ENCODE results near the gene GAGE12C. TPM values are rescaled to one million over a fixed set of nuclear protein-coding genes. Genes with fewer than 3 reads are reported as not detected.
"Not testable (repeated sequence)": the region's sequence is repeated elsewhere in the genome, so short reads cannot be mapped to it uniquely, and the experiment has no call there.

The GAGE12C gene, protein sequence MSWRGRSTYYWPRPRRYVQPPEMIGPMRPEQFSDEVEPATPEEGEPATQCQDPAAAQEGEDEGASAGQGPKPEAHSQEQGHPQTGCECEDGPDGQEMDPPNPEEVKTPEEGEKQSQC
- not detected for polyA plus RNA-seq (ENCODE audit: insufficient read length)

DNA sequence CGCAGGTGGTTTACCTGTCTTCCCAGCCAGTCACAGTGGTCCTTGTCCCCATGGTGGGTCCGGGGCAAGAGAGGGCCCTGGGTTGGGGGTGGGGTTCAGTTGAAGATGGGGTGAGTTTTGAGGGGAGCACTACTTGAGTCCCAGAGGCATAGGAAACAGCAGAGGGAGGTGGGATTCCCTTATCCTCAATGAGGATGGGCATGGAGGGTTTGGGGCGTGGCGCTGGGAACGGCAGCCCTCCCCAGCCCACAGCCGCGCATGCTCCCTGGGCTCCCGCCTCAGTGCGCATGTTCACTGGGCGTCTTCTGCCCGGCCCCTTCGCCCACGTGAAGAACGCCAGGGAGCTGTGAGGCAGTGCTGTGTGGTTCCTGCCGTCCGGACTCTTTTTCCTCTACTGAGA is at the start of gene GAGE12C:
Gene GAGE12C (plus strand): TSS at position 301 of the 400 bp plus-strand sequence. CDS start 1,155 bp downstream, outside the sequence.
- not testable (repeated sequence) for DNase-seq

DNA sequence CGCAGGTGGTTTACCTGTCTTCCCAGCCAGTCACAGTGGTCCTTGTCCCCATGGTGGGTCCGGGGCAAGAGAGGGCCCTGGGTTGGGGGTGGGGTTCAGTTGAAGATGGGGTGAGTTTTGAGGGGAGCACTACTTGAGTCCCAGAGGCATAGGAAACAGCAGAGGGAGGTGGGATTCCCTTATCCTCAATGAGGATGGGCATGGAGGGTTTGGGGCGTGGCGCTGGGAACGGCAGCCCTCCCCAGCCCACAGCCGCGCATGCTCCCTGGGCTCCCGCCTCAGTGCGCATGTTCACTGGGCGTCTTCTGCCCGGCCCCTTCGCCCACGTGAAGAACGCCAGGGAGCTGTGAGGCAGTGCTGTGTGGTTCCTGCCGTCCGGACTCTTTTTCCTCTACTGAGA is 9.5 kb downstream of the GAGE12C start, which contains the start of gene GAGE12D:
Gene GAGE12D (plus strand): TSS at position 301 of the 400 bp plus-strand sequence. CDS start 1,155 bp downstream, outside the sequence.
- not testable (repeated sequence) for DNase-seq

DNA sequence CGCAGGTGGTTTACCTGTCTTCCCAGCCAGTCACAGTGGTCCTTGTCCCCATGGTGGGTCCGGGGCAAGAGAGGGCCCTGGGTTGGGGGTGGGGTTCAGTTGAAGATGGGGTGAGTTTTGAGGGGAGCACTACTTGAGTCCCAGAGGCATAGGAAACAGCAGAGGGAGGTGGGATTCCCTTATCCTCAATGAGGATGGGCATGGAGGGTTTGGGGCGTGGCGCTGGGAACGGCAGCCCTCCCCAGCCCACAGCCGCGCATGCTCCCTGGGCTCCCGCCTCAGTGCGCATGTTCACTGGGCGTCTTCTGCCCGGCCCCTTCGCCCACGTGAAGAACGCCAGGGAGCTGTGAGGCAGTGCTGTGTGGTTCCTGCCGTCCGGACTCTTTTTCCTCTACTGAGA is 19.0 kb downstream of the GAGE12C start, which contains the start of gene GAGE12E:
Gene GAGE12E (plus strand): TSS at position 301 of the 400 bp plus-strand sequence. CDS start 1,155 bp downstream, outside the sequence.
- DNase-seq, result not testable (repeated sequence)

DNA sequence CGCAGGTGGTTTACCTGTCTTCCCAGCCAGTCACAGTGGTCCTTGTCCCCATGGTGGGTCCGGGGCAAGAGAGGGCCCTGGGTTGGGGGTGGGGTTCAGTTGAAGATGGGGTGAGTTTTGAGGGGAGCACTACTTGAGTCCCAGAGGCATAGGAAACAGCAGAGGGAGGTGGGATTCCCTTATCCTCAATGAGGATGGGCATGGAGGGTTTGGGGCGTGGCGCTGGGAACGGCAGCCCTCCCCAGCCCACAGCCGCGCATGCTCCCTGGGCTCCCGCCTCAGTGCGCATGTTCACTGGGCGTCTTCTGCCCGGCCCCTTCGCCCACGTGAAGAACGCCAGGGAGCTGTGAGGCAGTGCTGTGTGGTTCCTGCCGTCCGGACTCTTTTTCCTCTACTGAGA is 28.6 kb downstream of the GAGE12C start, which contains the start of gene GAGE12F:
Gene GAGE12F (plus strand): TSS at position 301 of the 400 bp plus-strand sequence. CDS start 1,155 bp downstream, outside the sequence.
- DNase-seq, result not testable (repeated sequence)

DNA sequence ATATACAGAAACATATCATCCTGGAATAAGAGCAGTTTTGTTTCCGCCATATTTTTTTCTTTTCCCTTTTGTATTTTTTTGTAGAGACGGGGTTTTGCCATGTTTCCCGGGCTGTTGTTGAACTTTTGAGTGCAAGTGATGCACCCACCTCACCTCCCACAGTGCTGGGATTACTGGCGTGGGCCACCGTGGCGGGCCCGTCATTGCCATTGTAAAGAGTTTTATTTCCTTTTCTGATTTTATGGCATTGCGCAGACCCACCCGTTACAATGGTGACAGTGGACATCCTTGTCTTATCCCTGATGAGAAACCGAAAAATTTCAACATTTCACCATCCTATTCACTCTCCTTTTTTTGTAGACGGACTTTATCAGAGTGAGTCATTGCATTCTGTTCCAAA is 36.8 kb downstream of the GAGE12C start:
- not testable (repeated sequence) for DNase-seq

DNA sequence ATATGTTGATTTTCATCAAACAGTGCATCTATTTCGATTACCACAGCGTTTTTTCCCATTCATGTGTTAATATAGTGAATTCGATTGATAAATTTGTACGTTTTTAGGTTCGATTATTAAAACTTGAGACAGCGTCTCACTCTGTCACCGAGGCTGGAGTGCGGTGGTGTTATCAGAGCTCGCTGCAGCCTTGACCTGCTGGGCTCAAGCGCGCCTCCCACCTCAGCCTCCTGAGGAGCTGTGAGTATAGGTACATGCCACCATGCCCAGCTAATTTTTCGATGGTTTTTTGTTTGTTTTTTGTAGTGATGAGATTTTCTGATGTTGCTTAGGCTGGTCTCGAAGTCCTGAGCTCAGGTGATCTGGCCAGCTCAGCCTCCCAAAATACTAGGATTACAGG is 37.2 kb downstream of the GAGE12C start:
- DNase-seq, result not testable (repeated sequence)

DNA sequence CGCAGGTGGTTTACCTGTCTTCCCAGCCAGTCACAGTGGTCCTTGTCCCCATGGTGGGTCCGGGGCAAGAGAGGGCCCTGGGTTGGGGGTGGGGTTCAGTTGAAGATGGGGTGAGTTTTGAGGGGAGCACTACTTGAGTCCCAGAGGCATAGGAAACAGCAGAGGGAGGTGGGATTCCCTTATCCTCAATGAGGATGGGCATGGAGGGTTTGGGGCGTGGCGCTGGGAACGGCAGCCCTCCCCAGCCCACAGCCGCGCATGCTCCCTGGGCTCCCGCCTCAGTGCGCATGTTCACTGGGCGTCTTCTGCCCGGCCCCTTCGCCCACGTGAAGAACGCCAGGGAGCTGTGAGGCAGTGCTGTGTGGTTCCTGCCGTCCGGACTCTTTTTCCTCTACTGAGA is 38.1 kb downstream of the GAGE12C start, which contains the start of gene GAGE12G:
Gene GAGE12G (plus strand): TSS at position 301 of the 400 bp plus-strand sequence. CDS start 1,155 bp downstream, outside the sequence.
- not testable (repeated sequence) for DNase-seq

DNA sequence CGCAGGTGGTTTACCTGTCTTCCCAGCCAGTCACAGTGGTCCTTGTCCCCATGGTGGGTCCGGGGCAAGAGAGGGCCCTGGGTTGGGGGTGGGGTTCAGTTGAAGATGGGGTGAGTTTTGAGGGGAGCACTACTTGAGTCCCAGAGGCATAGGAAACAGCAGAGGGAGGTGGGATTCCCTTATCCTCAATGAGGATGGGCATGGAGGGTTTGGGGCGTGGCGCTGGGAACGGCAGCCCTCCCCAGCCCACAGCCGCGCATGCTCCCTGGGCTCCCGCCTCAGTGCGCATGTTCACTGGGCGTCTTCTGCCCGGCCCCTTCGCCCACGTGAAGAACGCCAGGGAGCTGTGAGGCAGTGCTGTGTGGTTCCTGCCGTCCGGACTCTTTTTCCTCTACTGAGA is 47.7 kb downstream of the GAGE12C start, which contains the start of gene GAGE12H:
Gene GAGE12H (plus strand): TSS at position 301 of the 400 bp plus-strand sequence. CDS start 1,155 bp downstream, outside the sequence.
- DNase-seq, result not testable (repeated sequence)

Other genes starting within 250 kb of the GAGE12C start
- not detected for gene GAGE10, start 228.5 kb upstream of the GAGE12C start, polyA plus RNA-seq (ENCODE audit: insufficient read length)
- not detected for gene GAGE12J, start 210.1 kb upstream of the GAGE12C start, polyA plus RNA-seq (ENCODE audit: insufficient read length)
- not detected for gene GAGE13, start 200.6 kb upstream of the GAGE12C start, polyA plus RNA-seq (ENCODE audit: insufficient read length)
- not detected for gene GAGE12D, start 9.6 kb downstream of the GAGE12C start, polyA plus RNA-seq (ENCODE audit: insufficient read length)
- gene GAGE12E, start 19.1 kb downstream of the GAGE12C start, polyA plus RNA-seq (ENCODE audit: insufficient read length), result not detected
- not detected for gene GAGE12F, start 28.7 kb downstream of the GAGE12C start, polyA plus RNA-seq (ENCODE audit: insufficient read length)
- not detected for gene GAGE12G, start 38.2 kb downstream of the GAGE12C start, polyA plus RNA-seq (ENCODE audit: insufficient read length)
- not detected for gene GAGE12H, start 47.8 kb downstream of the GAGE12C start, polyA plus RNA-seq (ENCODE audit: insufficient read length)
- not detected for gene GAGE2A, start 57.3 kb downstream of the GAGE12C start, polyA plus RNA-seq (ENCODE audit: insufficient read length)
- not detected for gene GAGE1, start 66.8 kb downstream of the GAGE12C start, polyA plus RNA-seq (ENCODE audit: insufficient read length)
- not detected for gene PAGE1, start 163.8 kb downstream of the GAGE12C start, polyA plus RNA-seq (ENCODE audit: insufficient read length)